ENCODE measurements around the gene ZNF606.
"Not testable (repeated sequence)": the region's sequence is repeated elsewhere in the genome, so short reads cannot be mapped to it uniquely, and the experiment has no call there.

Gene ZNF606

DNA sequence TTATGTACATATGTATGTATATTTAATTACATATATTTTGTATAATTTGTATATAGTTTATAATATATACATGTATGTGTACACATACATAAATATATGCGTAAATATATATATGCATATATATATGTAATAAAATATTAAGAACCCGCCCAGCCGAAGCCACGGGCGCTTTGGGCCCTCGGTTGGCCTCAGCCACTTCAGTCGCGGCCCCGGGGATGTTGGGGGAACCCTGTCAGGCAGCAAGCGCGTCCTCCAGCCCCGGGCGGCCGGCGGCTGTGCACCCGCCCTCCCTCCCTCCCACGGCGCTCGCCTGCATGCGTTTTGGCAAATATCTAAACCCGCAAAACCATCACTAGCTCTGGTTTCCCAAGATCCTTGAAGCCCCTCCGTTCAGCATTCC, 7.9 kb upstream of the ZNF606 start:
- DNase-seq (ENCODE audit: low read depth, low spot score): no peak

DNA sequence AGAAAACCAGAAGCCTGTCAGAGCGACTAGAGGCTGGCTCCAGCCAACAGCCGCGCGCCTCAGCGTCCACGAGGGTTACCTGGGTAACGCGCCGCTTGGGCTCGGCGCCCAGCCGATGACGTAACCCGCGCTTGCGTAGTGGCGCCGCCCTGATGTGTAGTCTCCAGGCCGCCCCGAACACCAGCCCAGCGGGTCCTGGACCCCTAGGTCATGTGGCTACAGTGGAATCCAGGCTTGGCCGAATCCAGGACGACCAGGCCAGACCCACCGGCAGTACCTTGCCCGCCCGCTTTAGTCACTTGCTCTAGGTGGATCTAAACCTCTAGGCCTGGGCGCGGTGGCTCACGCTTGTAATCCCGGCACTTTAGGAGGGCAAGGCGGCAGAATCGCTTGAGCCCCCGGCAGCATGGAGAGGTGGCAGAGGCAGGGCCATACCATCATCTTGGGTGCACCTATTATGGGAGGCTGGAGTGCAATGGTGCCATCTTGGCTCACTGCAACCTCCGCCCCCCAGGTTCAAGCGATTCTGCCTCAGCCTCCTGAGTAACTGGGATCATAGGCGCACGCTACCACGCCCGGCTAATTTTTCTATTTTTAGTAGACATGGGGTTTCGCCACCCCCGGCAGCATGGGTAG, 7.2 kb upstream of the ZNF606 start:
- DNase-seq (ENCODE audit: low read depth, low spot score): no peak

DNA sequence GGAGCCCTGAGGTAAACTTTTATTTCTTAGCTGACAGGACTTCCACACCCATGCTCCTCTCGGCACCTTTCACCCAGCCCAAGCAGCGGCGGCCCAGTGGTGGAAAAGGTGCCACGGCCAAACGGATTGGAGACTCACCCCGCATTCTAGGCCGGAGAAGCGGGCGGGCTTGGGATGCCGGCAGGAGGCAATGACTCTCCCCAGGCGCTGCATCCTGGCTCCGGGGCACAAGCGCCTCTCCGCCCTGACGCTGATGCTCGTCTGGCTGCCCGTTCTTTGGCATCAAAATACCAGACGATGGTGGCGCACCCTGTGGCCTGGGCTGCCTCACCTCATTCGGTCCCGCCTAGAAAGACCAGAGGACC, 6.7 kb upstream of the ZNF606 start:
- DNase-seq (ENCODE audit: low read depth, low spot score): no peak

DNA sequence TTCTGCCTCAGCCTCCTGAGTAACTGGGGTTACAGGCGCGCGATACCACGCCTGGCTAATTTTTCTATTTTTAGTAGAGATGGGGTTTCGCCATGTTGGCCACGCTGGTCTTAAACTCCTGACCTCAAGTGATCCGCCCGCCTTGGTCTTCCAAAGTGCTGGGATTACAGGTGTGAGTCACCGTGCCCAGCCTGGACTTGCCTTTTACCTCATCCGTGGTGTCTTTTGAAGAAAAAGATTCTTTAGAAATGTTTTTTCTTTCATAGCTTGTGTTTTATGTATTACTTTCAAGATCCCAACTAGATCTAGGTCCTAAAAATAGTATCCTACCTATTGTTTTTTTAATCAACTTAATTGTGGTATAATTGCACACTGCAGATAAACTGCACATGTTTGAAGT, 6.3 kb upstream of the ZNF606 start:
- not testable (repeated sequence) for DNase-seq (ENCODE audit: low read depth, low spot score)

DNA sequence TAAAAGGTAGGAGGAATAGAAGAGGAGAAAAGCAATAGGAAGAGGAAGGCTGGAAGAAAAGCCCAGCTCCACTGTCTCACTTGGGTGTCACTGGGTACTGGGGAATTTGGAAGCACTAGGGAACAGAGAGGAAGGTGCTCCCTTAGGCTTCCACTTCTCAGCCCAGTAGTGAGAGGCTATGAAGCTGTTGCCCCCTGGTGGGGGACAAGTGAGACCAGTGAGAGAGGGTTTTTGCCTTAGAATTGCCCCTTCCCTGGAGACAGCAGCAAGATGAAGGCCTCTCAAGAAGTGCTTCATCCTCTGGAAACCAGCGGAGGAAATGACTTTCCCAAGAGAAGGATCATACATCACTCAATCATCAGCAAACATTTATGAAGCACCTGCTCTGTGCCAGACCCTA, 4.7 kb upstream of the ZNF606 start:
- DNase-seq (ENCODE audit: low read depth, low spot score): no peak

DNA sequence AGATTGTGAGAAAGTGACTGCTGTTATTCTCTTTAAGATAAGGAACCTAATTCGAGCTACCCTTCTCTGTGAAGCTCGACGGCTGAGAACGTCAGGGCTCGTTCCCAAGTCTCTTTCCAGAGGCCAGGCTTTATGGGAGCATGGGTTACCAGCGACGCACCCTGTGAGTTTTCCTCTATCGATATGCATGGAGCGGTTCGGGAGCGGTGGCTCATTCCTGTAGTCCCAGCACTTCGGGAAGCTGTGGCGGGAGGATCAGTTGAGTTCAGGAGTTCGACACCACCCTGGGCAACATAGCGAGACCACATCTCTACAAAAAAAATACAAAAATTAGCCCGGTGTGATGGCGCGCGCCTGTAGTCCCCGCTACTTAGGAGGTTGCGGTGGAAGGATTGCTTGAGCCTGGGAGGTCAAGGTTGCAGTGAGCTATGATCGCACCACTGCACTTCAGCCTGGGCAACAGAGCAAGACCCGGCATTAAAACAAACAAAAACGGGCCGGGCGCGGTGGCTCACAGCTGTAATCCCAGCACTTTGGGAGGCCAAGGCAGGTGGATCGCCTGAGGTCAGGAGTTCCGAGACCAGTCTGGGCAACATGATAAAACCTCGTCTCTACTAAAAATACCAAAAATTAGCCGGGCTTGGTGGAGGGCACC, 681 bp upstream of the ZNF606 start:
- no peak for DNase-seq (ENCODE audit: low read depth, low spot score)

DNA sequence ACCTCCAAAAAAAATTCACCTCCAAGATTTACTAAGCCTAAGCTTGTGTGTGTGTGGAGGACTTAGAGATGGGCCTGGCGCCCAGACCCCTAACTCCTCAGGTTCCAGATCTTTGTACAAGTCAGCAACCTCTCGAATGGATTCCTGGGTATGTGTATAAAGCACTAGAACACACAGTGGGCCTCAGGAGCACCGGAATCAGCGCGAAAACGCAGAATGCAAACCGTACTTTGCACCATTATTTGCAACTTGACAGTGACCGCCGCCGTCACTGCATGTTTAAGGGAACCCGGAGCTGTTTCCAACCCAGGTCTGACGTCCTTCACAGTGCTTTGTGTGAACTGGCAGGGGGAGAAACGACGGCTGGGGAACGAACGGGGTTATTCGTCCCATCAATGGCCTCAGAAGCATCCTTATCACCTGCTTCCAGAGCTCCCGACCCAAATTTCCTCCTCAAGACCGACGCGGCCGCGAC, 688 bp downstream of the ZNF606 start:
- no peak for DNase-seq (ENCODE audit: low read depth, low spot score)

DNA sequence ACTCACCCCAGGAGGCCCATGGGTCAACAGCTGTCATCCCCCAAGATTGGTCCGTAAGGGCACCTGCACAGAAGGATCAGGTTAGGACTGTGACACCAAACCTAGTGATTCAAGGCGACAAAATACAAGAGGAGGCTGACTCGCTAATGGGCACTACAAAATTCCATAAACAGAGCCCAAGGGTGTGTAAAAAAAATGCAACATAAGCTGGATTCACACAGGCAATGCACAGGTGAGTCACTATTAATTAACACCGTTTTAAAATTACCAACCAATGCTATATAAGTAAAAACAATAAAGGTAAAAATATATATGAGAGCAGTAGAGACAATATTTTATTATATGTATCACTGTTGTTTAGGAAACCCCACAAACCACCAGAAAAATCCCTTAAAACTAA, 1.9 kb downstream of the ZNF606 start:
- DNase-seq (ENCODE audit: low read depth, low spot score): no peak

DNA sequence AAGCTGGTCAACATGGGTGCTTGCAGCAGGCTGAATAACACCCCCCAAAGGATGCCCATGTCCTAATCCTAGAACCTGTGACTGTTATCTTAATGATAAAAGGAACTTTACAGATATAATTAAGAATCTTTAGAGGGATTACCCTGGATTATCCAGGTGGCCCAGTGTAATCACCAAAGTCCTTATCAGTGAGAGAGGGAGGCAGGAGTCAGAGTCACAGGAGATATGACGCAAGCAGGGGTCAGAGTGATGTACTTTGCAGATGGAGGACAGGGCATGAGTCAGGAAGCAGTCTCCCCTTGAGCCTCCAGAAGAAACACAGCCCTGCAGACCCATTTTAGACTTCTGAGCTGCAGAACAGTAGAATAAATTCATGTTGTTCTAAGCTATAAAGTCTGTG, 9.8 kb downstream of the ZNF606 start:
- DNase-seq (ENCODE audit: low read depth, low spot score): no peak

DNA sequence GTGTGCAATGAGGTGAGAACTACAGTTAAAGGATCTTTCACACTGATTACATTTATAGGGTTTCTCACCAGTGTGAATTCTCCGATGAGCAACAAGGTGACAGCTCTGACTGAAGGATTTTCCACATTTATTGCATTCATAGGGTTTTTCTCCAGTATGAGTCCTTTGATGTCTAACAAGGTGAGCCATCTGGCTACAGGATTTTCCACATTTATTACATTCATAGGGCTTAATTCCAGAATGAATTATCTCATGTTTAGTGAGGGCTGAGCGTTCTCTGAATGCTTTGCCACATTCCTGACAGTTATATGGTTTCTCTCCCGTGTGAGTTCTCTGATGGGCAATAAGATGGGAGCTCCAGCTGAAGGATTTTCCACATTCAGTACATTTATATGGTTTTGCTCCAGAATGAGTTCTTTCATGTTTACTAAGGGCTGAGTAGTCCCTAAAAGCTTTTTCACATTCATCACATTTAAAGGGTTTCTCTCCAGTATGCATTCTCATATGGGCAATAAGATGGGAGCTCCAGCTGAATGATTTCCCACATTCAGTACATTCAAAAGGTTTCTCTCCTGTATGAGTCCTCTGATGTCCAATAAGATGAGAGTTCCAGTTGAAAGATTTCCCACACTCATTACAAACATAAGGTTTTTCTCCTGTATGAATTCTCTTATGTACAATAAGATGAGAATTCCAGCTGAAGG, 23.9 kb downstream of the ZNF606 start:
- DNase-seq (ENCODE audit: low read depth, low spot score): no peak

DNA sequence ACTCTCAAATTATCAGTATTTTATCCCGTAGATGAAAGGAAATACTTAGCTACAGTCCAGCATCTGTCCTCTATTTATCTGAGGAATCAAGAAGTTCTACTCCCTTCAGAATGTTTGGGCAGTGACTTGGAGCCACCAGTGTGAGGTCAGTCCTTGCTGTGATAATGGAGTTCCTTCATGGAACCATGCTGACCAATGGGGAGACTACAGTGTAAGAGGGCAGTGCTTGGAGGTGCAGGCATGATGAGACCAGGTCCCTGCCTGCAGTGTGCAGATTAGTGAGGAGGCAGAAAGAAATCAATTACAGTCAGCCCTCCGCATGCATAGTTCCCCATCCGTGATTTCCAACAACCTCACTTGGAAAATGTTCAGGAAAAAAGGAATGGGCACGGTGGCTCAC, 28.2 kb downstream of the ZNF606 start, which contains the start of gene C19orf18:
C19orf18 (minus strand) TSS at position 101 of the 400 bp plus-strand sequence. CDS start 102 bp downstream, outside the sequence.
- no peak for DNase-seq (ENCODE audit: low read depth, low spot score)

DNA sequence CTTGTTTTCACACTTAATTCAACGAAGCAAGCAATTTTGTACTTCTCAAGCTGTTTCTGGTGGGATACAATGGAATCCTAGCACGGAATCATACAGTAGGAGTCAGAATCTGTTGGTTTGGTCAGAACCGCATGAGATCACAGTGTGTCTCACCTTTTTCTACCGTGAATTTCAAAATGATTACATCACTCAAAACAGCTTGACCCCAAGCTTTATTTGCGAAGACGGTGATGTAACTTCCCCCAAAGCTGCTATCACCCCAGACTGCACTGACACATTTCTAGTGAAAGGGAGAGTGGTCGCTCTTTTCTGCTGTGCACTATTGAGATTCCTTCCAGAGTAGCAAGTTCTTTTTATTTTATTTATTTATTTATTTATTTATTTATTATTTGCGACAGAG, 37.9 kb downstream of the ZNF606 start:
- no peak for DNase-seq (ENCODE audit: low read depth, low spot score)

DNA sequence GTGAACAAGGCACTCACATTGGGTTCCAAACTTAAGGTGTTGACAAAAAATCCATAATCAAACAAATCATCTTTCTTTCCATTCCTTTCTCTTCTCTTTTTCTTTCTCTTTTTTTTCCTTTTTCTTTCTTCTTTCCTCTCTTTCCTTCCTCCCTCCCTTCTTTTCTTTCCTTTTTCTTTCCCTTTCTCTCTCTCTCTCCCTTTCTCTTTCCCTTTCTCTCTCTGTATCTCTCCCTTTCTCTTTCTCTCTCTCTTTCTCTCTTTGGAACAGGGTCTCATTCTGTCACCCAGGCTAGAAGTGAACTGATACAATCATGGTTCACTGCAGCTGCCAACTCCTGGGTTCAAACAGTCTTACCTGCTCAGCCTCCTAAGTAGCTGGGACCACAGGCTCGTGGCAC, 40.8 kb downstream of the ZNF606 start:
- no peak for DNase-seq (ENCODE audit: low read depth, low spot score)

DNA sequence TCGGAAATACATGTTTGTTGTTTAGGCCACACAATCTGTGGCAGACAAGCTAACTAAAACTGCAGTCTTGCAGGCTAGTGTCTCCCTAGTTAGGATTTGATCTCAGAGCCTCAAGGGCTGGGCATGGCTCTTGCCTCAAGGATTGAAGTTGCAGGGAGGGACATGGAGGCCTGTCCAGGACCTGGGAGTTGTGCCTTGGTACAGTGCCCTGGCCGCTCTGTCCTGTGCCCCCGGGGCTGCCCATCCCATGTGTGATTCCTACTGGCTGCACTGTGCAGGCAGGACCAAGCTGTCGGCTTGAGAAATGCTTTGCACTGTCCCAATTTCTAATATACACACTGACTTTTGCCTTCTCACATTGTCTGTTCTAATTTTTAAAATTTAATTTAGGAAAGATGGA, 47.6 kb downstream of the ZNF606 start:
- DNase-seq (ENCODE audit: low read depth, low spot score): no peak

DNA sequence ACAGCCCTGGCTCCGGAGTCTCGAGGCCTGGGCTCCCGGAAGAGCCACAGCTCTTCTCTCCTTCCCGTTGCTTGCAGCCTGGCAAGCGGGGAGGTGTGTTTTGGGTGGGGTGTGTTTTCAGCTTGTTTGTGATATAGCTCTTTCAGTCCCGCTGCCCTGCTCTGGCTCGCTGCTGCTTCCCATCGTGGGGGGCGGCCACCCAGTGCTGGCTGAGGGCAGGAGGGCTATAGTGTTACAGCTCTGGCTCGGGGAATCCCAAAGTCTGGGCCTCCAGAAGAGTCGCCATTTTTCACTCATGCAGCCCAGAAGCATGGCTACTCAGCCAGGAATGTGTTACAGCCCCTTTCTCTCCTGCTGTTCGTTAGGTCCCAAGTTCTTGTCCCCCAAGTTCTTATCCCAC, 52.9 kb downstream of the ZNF606 start:
- no peak for DNase-seq (ENCODE audit: low read depth, low spot score)

DNA sequence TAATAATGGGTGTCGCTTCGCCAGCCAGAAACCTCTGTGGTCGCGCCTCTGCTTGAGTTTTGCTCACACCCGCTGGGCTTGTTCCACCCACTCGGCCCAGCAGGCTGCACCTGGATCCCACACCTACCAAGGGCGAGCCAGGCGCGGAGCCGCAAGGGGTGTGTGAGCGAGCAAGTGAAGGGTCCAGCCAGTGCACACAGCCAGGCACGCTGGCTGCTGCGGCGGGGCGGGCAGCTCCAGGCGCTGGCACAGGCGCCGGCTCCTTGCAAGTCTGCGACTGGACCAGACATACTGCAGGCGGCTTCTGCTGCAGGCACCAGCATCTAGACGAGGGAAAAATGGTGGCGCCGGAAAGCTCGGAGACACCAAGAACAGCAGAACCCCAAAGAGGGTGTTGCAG, 53.3 kb downstream of the ZNF606 start:
- DNase-seq (ENCODE audit: low read depth, low spot score): no peak

DNA sequence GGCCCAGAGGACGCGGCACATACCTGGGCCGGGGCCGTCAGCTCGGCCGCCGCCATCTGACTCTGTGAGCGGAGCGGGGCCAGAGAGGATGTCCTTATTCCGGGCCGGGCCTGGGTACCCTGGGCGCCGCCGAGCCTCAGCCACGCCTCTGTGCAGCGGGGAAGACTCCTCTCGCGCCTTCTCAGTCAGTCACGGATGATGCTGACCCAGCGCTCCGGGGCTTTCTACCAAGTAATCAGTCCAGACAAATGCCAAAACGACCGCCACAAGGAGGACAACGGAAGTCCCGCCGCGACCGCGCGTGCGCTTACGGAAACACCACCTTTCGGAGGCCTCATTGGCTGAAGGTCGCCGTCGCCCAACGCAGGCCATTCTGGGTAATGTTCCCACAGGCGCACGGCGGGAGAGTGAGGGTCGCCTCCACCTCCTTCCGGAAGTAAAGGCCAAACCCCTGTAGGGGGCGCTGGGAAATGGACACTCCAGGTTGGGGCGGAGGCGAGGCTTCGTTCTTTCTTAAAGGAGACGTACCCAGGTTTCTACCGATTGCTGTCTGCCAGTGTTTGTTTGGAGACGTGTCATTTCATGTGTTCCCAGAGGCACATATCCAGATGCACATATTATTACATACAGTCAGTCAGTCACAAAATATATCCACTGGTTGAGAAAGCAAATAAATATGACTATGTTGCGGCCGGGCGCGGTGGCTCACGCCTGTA, 55.0 kb downstream of the ZNF606 start, which contains the start of gene ZNF256:
ZNF256 (minus strand) TSS at position 288 of the 716 bp plus-strand sequence; CDS start at position 56, 232 bp downstream.
- DNase-seq (ENCODE audit: low read depth, low spot score): peak; percentile 74

DNA sequence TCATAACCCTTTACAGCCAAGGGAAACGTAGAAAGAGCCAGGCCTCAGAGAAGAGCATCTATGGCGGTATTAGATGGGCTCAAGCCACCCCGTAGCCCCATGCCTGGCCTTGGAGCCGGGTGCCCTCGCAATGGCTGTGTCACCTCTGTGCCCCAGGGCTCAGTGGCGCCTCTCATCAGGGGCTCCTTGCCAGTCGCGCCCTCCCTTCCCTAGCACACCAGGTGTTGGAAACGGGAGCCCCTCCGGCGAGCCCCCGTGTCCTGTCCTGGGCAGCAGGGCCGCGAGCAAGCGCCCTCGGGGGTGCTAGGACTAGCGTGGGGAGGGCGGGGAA, 55.6 kb downstream of the ZNF606 start:
- DNase-seq (ENCODE audit: low read depth, low spot score): no peak

DNA sequence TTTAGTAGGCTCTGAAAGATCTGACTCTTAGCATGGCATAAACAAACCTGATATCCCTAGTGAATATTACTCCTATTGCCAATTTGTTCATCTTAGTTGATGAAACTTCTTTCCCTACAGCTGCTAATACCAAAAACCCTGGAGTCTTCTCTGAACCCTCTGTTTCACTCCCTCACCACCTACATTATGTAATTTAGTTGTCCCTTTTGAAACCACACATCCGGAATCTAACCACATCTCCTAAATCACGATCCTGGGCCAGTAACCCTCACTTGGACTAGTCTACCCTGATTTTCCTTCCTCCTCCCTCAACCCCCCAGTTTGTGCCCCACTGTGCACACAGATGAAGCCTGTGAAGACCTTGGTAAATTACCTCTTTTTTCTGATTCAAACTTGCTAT, 56.3 kb downstream of the ZNF606 start:
- DNase-seq (ENCODE audit: low read depth, low spot score): no peak

DNA sequence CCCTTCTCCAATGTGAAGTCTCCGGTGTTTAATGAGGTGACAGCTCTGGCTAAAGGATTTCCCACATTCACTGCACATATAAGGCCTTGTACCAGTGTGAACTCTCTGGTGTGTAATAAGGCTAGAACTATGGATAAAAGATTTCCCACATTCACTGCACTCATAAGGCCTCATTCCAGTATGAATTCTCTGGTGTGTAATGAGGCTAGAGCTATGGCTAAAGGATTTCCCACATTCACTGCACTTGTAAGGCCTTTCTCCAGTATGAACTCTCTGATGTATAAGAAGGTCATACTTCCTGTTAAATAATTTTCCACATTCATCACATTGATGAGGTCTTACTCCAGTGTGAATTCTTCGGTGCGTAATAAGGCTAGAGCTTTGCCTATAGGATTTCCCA, 61.0 kb downstream of the ZNF606 start:
- no peak for DNase-seq (ENCODE audit: low read depth, low spot score)

DNA sequence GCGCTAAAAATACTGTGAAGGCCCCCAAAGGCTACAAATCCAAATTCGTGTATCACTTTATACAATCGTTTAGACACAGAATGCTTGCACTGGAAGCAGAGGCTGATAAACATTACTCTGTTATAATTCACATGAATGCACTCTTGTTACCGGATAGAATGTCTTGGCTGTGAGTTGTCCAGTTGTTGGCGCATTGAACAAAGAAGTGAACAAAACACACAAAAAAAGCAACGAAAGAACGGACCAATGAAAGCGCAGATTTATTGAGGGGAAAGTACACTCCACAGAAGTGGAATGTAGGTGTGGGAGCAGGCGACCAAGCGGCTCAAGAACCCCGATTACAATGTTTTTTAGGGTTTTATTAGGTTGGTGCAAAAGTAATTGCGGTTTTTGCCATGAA, 66.9 kb downstream of the ZNF606 start:
- DNase-seq (ENCODE audit: low read depth, low spot score): no peak
